ENCODE results near the gene PDGFC.

DNA sequence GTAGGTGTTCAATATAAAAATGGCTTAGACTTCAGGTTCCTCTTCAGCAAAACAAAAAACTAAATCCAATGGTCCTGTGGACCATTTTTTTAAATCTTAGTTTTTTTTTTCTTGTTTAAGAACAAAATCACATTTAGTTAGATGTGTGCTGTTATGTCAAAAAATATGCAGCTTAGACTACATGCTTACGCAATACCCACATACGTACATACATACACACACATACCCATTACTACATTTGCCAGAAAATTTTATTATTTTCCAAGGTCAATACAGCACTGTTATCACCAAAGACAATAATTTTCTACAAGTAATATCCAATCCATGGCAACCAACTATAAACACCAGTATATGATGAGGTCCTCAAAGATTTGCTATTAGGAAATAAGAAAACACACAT, 144.1 kb downstream of the PDGFC start:
- TF ChIP-seq, protein P1, sequence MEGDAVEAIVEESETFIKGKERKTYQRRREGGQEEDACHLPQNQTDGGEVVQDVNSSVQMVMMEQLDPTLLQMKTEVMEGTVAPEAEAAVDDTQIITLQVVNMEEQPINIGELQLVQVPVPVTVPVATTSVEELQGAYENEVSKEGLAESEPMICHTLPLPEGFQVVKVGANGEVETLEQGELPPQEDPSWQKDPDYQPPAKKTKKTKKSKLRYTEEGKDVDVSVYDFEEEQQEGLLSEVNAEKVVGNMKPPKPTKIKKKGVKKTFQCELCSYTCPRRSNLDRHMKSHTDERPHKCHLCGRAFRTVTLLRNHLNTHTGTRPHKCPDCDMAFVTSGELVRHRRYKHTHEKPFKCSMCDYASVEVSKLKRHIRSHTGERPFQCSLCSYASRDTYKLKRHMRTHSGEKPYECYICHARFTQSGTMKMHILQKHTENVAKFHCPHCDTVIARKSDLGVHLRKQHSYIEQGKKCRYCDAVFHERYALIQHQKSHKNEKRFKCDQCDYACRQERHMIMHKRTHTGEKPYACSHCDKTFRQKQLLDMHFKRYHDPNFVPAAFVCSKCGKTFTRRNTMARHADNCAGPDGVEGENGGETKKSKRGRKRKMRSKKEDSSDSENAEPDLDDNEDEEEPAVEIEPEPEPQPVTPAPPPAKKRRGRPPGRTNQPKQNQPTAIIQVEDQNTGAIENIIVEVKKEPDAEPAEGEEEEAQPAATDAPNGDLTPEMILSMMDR (IDR thresholded peaks at IDR 0.05) = no peak
- TF ChIP-seq POLR2A (IDR thresholded peaks at IDR 0.05) = no peak
